SIG-M5 (cell line): ENCODE measurements around the gene BCOR.

ENCODE experiments used
- DNase-seq: peaks from one replicate; lab custom pipeline; 2025; lab: John Stamatoyannopoulos, UW

The BCOR gene

GRCh38 chrX:40098264-40099054 is 701 bp upstream of the BCOR start:
- no peak for DNase-seq

DNA sequence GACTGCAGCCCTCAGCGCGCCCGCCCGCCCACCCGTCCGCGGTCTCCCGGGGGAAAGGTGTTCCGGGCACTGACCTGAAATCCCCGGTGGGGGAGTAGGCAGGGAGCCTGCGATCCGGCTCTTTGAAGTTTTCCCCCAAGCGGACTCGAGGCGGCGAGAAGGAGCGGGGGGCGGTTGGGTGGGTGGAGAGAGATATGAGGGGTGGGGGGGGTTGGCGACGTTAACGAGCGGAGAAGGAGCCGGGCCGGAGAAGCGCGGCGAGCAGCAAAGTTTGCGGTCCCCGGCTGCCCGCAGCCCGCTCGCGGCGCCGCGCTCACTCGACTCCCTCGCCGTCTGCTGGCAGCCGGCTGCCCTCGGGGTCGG is 636 bp downstream of the BCOR start:
- no peak for DNase-seq

DNA sequence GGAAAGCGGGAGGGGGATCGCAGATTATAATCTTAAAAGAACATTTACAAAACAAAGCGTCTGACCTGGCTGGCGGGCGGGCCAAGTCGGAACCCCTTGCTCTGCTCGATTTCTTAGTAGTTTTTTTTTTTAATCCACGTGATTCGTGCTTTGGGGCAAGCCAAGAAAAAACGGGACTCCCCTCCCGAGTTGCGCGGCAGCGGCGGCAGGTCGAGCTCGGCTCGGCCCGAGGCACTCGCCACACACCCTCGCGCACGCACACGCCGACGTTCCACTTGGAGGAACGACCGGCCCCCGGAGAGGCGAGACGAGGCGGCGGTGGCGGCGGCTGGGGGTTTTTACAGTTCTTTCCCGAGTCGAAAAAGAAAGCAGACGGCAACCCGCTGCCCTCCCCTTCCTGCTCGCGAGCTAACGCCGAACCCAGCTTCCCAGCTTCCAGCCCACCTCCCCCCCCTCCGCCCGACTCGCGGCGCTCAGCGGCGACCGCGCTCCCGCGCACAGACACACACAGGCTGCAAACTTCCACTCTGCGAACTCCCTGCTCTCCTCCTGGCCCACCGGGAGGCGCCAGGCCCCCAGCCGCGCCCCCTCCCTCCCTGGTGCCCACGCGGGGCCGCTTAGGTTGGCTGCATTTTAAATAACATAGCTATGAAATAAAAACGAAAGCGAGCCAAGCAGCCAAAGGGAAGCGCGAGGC is 1.2 kb downstream of the BCOR start:
- no peak for DNase-seq

DNA sequence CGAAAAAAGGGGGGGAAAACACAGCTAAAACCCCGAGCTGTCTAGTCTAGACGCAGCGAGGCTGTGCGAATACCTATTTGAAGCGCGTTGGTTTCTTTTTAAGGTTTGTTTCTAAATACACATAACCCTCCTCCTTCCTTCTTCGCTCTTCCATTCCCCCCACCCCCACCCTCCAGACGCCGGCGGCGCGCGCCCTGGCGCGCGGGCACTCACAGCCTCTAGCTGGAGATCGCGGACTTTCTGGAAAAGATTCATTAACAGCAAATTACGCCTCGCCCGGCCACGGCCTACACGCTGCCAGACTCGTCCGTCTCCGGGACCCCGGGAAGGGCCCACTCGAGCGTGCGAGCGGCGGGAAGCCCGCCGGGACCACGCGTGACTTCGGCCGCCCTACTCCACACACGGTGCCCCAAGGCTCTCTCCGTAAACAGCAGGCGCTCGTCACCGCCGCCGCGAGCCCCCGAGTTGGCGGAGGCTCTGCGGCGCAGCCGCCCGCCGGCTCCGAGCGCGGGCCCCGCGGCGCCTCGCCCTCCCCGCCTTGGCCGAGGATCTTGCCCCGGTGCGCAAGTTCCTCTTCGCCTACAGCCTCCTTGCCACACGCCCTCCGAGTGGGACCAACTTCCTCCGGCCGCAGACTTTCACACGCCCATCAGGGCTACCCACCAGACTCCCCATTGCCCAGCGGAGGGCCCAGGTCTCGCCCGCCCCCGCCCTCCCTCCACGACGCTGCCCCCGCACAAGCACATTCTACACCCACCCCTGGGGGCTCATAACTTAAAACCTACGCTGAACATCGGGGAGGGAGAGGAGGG is 2.0 kb downstream of the BCOR start:
- DNase-seq = no peak

DNA sequence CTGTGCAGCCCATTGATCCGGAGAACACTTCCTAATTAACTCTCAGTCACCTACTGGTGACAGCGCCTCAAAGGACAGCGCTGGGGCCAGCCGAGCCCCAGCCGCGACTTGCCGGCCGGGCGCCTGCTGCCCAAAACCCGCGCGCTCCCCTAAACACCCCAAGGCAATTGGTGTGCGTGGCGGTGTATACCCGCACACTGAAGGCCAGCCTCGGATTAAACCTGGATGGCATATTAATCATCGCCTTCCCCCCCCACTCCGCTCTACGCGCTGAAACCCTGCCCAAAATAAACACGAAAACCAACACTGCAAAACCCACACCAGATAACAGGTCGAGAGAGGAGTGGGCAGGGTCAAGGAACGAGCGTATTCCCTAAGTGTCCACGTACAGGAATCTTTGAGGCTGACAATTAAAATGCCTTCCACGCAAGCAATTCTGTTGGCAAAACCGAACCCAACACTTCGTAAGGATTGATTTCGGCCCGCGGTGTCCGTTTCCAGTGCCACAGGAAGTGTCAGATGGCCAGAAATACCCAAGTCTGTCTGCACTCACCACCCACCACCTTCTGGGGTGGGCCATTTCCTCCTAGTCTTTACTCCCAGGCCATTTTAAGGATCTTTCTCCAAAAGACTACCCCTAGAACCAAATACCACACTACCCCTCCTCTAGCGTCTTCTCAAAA is 2.7 kb downstream of the BCOR start:
- no peak for DNase-seq

DNA sequence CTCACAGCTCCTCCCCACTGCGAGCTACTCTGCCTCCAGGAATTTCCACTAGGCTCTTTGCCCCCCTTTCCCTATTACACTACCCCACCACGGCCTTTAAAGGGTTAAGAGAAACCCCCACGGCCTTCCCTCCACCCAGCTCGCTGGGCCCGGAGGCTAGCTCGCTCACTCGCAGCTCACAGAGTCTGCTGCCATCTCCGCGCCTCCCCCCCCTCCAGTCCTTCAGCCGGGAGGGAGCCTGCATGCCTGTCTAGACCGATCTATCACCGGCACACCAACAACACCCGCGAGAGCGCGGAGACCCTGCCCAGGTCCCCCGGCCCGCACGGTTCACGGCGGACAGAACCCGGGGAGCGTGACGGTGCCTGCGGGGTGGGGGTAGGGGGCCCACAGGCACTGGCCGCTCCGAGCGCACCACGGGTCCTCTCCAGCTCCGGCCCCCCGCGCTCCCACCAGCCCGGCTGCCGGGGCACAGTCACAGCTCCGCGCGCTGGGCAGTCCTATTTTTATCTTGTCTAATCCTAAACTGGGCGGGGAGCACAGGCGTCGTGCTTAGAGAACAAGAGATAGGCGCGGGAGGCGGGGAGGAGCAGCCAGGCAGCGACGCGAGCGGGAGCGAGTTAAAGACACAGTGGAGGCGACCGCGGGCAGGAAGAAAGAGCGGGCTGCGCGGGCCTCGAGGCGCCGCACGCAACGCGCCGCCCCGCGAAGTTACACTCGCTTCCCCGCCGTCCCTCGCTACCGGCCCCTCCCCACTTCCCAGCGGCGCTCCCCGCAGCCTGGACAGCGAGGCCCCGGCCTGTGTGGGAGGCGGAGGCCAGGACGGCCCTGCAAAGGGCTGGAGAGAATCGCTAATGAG is 3.5 kb downstream of the BCOR start:
- no peak for DNase-seq

GRCh38 chrX:40093586-40093985 is 4.2 kb downstream of the BCOR start:
- no peak for DNase-seq

DNA sequence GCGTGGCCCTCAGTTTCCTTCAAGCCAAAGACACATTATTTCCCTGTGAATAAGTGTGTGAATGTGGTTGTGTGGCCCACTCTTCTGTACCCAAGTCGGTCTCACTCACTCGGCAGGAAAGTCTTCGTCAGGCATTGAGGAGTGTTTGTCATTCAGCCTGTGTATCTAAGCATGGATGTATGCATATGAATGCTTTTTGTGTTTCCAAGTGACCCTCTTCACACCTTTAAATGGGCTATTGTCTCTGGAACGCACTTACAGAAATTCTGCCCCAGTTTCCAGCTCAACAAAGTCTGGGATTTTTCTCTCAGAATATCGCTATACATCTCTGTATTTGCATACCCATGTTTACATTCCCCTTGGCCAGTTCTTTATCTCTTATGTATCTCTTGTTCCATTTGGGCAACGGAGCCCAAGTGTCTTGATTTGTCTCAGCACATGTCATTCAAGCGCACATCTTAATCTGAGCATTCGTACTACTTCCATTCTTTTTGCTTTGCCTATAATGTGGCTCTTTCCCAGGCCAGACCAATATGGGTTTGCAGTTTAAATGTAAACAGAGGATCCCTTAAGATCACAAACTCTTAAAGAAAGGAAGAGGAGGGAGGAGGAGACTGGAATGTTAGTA is 4.8 kb downstream of the BCOR start:
- no peak for DNase-seq

DNA sequence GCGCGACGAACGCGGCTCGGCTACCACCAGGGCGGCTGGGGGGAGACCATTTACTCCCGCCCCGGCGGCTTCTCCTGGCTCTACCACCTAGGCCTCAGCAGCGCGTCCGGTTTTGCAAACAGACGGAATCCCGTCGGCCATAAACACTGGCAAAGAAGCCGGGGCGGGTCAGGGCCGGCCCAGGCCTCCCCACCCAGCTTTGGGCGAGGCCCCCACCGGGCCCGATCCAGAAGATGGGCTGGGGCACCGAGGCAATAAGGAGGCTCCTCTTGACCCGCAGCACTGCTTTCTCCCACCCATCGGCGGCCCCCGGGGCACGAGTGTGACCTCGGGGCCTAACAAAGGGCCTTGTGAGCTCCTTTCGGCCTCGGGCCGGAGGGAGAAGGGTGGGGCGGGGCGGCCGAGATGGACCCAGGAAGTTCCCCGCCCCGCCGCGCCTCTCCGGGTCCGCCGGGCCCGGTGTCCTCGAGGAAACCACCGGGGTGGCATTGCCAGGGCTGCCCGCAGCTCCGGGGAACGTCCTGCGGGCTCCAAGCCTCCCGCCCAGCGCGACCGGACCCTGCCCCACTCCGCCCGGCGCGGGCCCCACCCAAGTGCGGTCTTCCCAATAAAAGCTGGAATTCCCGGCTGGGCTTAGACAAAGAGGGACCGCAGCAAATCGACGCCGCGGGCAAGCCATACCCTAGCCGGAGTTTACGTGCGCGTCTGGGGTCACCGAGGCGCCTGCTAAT is 5.9 kb downstream of the BCOR start:
- no peak for DNase-seq

GRCh38 chrX:40090961-40091360 is 6.8 kb downstream of the BCOR start:
- no peak for DNase-seq

GRCh38 chrX:40090050-40090804 is 7.5 kb downstream of the BCOR start:
- DNase-seq = no peak

DNA sequence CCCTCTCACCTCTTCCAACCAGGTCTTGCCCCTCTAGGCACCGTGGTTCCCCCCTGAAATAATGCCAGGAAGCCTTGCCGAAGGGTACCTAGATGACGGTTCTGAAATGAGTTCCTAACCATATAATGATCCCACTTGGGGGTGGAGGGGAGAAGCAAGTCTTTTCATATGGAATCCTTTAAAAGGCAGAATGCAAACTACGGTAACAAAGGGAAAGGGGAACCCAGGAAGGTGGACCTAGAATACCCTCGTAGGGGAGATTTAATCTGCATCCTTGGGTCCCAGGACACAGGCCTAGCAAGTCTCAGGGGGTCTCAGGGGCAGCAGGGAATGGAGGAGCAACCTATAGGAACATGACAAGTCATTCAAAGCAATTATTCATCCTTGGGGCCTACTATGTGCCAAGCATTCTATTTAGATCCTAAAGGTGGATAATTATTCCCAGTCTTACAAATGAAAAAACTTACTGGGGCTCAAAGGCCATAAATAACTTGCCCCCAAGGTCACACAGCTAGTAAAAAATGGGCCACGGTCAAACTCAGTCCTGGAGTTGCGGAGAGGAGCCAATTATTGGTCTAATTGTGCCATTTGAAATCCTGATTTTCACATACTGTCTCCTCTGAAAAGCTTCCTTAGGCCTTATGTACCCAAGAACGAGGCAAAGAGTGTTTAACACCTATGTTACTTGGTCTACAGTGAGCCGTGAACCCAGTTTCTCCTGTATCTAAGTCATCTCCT is 8.8 kb downstream of the BCOR start:
- DNase-seq = no peak

GRCh38 chrX:40088299-40088625 is 9.5 kb downstream of the BCOR start:
- DNase-seq = no peak

DNA sequence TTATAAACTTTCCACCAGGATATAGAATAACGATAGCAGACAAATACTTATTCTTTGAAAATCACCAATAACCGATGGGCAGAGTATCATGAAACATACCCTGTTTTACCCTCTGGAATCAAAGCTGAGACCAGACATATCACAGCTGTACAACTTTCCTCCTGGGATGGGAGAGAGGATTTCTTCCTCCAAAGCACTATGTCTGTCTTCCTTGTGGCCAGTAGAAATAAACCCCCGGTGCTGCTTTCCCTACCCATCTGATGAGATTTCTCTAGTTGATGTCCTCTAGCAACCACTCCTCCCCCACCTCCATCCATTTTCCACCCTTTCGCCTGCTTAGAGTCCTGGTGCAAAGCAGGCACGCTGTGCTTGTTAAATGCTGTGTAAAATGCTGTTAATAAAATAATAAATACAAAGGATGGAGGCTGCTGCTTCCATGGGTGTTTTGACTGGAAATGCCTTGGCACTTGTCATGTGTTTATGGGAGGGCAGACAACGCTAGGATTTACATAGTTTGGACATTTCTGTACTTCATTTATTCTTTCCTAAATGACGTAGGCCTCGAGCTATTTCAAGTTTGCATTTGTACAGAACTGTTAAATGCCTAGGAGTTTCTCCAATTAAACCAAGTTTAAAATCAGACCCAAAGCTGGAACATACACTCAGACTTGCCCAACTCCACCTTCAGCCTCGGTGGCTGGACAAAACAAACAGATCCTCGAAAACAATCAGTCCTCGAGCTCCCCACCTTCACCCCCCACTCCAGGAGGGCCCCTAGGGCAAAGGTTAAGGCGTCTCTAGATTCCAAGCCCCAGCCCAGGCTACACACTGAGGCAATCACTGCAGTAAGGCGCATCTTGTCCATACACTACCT is 10.1 kb downstream of the BCOR start:
- no peak for DNase-seq

- DNase-seq = no peak
These were observed 11.0 kb downstream of the BCOR start for GRCh38 chrX:40086569-40087335.

DNA sequence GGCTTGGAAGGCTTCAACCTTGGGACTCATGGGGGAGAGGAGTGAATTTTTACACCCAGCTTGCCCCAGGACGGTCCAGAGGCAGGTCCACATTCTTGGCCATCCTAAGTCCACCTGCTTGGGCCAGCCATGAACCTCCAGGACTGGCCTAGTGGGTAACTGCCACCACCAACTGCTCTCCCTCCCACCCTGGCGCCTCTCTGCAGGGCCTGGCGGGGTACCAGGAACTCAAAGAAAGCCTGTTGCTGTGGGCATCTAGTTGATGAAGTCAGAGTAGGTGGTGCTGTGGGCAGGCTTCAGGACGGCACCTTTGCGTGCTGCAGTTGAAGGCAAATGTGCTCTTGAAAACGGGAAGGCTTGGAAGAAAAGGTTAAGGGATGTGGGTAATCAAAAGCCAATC is 12.0 kb downstream of the BCOR start:
- DNase-seq = no peak

GRCh38 chrX:40085102-40085551 is 12.6 kb downstream of the BCOR start:
- no peak for DNase-seq
